B cell (primary cell): ENCODE results near the gene SYNE4.

Source experiments
- EZH2 ChIP-seq: IDR thresholded peaks from 2 replicates; pipeline ENCODE4 v1.6.1; 2012; ENCODE audit warnings: borderline replicate concordance, low read depth, mild to moderate bottlenecking, moderate library complexity, low read length; ENCODE audit not compliant: insufficient read depth, poor library complexity, severe bottlenecking
- TF ChIP-seq, protein P1 (sequence below): fragments of 200-600 bp; IDR thresholded peaks from one replicate; pipeline ENCODE4 v1.8.0; 2022; ENCODE audit warnings: antibody characterized with exemption, mild to moderate bottlenecking

GRCh38 chr19:35963514-35963913 lies 45.1 kb downstream of the SYNE4 start:
- TF ChIP-seq, protein P1, sequence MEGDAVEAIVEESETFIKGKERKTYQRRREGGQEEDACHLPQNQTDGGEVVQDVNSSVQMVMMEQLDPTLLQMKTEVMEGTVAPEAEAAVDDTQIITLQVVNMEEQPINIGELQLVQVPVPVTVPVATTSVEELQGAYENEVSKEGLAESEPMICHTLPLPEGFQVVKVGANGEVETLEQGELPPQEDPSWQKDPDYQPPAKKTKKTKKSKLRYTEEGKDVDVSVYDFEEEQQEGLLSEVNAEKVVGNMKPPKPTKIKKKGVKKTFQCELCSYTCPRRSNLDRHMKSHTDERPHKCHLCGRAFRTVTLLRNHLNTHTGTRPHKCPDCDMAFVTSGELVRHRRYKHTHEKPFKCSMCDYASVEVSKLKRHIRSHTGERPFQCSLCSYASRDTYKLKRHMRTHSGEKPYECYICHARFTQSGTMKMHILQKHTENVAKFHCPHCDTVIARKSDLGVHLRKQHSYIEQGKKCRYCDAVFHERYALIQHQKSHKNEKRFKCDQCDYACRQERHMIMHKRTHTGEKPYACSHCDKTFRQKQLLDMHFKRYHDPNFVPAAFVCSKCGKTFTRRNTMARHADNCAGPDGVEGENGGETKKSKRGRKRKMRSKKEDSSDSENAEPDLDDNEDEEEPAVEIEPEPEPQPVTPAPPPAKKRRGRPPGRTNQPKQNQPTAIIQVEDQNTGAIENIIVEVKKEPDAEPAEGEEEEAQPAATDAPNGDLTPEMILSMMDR: no peak
- TF ChIP-seq EZH2: no peak
